NCI-H510A treated with DMSO at 0.1 percent for 48 hours (cell line): ENCODE data around the gene LSM10.

Source experiments
- DNase-seq: peaks from one replicate; lab custom pipeline; 2025; lab: John Stamatoyannopoulos, UW

The LSM10 gene

GRCh38 chr1:36408479-36408878 lies 10.8 kb upstream of the LSM10 start:
- no peak for DNase-seq

DNA sequence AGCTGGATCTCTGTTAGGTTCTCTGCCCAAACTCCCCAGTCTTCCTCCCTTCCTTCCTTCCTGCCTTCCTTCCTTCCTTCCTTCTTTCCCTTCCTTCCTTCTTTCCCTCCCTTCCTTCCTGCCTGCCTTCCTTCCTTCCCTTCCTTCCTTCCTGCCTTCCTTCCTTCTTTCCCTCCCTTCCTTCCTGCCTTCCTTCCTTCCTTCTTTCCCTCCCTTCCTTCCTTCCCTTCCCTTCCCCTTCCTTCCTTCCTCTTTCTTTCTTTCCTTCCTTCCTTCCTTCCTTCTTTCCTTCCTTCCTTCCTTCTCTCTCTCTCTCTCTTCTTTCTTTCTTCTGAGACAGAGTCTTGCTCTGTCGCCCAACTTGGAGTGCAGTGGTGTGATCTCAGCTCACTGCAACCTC lies 8.7 kb upstream of the LSM10 start:
- DNase-seq, result no peak

GRCh38 chr1:36402504-36402890 lies 4.8 kb upstream of the LSM10 start:
- no peak for DNase-seq

DNA sequence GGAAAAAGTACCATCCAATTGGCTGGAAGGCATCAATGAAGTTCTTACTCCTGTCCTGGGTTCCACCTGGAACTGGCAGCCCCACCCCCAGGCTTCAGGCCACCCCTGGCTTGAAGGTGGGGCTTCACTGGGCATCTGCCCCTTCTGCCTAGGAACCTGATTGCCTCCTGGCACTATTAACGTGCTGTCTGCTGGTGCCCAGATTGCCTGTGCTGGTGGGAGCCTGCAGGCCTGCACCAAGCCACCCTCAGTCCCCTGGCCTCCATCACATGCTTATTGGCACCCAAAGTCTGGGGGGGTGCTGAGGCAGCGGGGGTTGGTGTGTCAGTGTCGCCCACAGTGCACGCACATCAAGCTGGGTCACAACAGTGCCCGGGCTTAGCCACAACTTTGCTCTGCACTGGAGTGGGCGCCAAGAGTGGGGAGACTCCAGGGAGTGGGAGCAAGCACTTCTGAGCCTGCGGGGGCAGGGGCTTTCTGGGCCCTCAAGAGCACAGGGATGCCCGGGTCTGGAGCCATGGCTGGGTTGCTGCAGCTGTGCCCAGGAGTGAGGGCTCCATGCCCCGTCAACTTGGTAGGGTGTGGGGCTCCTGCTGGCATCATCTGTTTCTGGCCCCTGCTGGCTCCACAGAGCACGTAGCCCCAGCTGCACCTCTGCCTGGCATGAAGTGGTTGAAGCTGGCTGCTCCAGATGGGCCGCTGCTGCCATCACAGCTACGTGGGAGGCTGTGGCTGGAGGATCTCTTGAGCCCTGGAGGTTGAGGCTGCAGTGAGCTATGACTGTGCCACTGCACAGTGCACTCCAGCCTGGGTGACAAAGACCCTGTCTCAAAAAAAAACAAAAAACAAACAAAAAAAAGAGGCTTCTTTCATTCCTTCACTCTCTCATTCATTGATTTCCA lies 4.1 kb upstream of the LSM10 start:
- DNase-seq, result no peak

GRCh38 chr1:36400825-36401601 lies 3.3 kb upstream of the LSM10 start:
- no peak for DNase-seq

DNA sequence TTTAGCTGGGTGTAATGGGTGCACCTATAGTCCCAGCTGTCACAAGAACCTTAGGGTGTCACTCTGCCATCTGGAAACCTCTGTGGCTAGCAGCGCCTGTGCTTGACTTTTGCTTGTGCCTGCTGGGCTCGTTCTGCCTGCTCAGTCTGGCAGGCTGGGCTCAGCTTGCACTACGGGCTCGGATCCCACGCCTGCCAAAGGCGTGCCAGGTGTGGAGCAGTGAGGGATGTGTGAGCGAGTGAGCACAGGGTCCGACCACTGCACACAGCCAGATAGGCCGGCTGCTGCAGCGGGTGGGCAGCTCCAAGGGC lies 2.8 kb upstream of the LSM10 start:
- DNase-seq, result no peak

DNA sequence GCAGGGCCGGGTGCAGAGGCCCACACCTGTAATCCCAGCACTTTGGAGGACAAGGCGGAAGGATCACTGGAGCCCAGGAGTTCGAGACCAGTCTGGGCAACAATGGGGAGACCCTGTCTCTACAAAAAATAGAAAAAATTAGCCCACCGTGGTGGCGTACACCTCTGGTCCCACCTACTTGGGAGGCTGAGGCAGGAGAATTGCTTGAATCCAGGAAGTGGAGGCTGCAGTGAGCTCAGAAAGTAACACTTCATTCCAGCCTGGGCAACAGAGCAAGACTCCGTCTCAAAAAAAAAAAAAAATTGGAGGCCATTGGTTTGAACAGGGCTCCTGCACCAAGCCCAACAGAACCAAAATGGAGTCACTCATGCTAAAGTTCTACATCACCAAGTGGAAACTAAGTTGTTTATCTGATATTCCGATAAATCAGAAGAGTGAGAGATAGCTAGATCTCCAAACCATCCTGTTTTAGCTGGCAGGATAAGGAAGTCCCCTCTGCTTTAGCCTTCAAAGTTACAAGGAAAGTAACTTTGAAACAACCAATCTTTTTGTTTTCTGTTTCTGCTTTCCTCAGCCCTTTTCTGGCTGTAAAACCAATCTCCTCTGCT lies 766 bp upstream of the LSM10 start:
- DNase-seq, result no peak

GRCh38 chr1:36397083-36397377 lies 678 bp downstream of the LSM10 start:
- no peak for DNase-seq

DNA sequence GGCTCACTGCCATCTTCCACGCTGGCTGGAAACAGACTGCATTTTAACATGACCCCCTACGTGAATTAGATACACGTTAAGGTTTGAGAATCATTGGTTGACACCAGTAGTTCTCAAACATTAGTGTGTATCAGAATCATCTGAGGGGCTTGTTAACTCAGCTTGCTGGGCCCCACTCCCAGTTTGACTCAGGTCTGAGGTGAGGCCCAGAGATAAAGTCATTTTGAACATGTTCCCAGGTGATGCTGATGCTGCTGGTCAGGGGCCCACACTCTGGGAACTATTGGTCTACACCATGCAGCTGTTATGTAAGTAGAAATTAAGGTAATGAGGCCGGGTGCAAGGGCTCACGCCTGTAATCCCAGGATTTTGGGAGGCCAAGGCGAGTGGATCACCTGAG lies 1.3 kb downstream of the LSM10 start:
- DNase-seq, result no peak

DNA sequence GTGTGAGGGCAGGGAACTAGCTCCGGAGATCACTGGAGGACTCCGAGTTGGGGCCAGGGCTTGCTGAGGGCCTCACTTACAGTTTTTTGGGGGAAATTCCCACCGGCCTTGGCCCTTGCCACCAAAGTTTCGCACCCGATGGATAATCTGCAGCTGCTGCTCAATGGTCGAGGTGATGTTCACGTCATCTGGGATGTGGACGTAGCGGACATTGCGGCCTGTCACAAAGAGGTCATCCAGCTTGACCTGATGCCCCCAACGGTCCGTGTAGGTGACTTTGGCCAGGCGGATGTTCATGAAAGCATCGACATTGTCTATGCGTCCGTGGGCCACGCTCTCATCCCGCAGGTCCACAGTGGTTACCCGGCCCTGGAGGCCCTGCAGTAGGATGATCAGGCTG lies 4.0 kb downstream of the LSM10 start:
- no peak for DNase-seq

GRCh38 chr1:36392836-36393235 lies 4.9 kb downstream of the LSM10 start:
- DNase-seq, result no peak

GRCh38 chr1:36391271-36391670 lies 6.4 kb downstream of the LSM10 start:
- DNase-seq, result no peak

DNA sequence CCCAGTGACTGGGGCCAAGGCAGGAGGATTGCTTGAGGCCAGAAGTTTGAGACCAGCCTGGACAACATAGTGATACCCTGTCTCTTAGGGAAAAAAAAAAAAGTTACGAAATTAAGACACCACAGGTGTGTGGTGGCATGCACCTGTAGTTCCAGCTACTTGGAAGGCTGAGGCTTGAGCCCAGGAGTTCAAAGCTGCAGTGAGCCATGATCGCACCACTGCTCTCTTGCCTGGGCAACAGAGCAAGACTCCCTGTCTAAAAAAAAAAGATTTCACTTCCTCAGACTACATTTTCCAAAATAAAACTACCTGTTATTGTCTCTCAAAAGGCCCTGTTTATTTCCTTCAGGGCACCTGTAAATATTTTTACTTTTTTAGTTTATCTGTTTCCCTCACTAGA lies 7.3 kb downstream of the LSM10 start:
- DNase-seq, result no peak

- DNase-seq, result no peak
Measured at GRCh38 chr1:36389999-36390398, 7.7 kb downstream of the LSM10 start.

- DNase-seq, result no peak
Measured at GRCh38 chr1:36389261-36389660, 8.4 kb downstream of the LSM10 start.

GRCh38 chr1:36387141-36387949 lies 10.4 kb downstream of the LSM10 start:
- DNase-seq, result no peak

GRCh38 chr1:36386265-36387140 lies 11.2 kb downstream of the LSM10 start:
- peak; percentile 99 for DNase-seq

GRCh38 chr1:36385410-36386264 lies 12.1 kb downstream of the LSM10 start, which contains the start of gene STK40:
TSS of gene STK40 (minus strand) at chr1:36385924. CDS start at chr1:36361332, 24,592 bp downstream.
- DNase-seq, result peak; percentile 100

DNA sequence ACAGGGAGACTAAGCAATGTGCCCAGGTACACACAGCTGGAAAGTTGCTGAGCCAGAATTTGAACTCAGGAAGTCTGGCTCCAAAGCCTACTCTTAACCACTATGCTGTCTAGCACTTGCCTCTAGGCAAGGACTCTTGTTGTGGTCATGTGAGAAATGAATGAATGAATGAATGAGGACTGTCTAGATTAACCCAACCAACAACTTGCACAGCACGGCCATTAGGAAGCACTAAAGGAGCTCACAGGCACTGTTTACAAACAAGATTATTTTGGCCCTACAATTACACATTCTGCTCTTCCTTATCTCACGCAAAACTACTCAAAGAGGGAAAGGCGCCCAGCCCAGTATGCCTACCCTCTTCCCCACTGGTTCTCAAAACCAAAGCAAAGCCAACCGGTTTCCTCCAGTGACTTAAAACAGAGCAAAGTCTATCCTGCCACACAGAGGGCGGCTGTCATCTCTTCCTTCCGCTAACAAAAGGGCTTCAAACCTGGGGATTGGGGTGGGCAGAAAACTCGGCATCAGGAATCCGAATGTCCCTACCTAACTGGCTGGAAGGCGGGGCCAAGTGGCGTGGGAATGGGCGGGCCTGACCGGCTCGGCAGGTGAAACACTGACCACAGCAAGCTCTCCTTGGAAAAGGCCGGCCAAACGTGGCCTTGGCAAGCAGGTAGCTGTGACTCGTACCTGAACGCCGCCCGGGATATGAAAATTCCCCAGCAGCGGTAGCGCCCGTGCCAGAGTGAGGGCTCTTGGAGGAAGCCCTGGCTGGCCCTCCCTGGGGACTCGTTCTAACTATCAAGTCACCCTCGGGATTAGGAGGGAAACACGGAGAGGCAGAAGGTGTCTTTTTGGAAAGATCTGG lies 12.9 kb downstream of the LSM10 start:
- DNase-seq, result peak; percentile 93
